Caki2 (cell line): ENCODE results near the gene FDCSP. TPM values are rescaled to one million over a fixed set of nuclear protein-coding genes. Genes with fewer than 3 reads are reported as not detected.
"Not testable (repeated sequence)": the region's sequence is repeated elsewhere in the genome, so short reads cannot be mapped to it uniquely, and the experiment has no call there.

Source experiments
- DNase-seq: peaks from one replicate; pipeline ENCODE4 v3.0.0-alpha.2; 2015; ENCODE audit warnings: low read depth
- in situ Hi-C: cut with HindIII; loops from 2 replicates; pipeline ENCODE4 v1.10.0; 2016; ENCODE audit warnings: low sequenced_read_pairs, low pct_unique_long_range_greater_than_20kb, mixed read lengths
- total RNA-seq: library from RNA; depleted of rRNA; stranded (reverse); fragments of >200 nt; shearing (Covaris generic); gene quantifications from 2 replicates; pipeline ENCODE4 v1.2.3, GENCODE V29; 2014; ENCODE audit warnings: low replicate concordance; rRNA removed

The FDCSP gene
- not detected in 2 replicates for total RNA-seq

- DNase-seq: no peak
- in situ Hi-C loops: no loop called here
These were observed at the start of gene FDCSP for GRCh38 chr4:70225824-70226223. FDCSP (plus strand) TSS chr4:70226124; CDS start chr4:70231195, 5,071 bp downstream.

GRCh38 chr4:70177090-70177489 is 48.8 kb upstream of the FDCSP start:
- in situ Hi-C loops: no loop called here
- no peak for DNase-seq

GRCh38 chr4:70178075-70178660 is 47.8 kb upstream of the FDCSP start:
- DNase-seq: no peak
- in situ Hi-C loops: no loop called here

- in situ Hi-C loops: no loop called here
- no peak for DNase-seq
These were observed 46.1 kb upstream of the FDCSP start for GRCh38 chr4:70179811-70180210.

GRCh38 chr4:70181864-70182263 is 44.1 kb upstream of the FDCSP start:
- in situ Hi-C loops: no loop called here
- no peak for DNase-seq

- no peak for DNase-seq
- in situ Hi-C loops: no loop called here
These were observed 43.3 kb upstream of the FDCSP start for GRCh38 chr4:70182517-70183167.

GRCh38 chr4:70183168-70183939 is 42.6 kb upstream of the FDCSP start:
- peak; percentile 28 for DNase-seq
- in situ Hi-C loops: no loop called here

- in situ Hi-C loops: no loop called here
- DNase-seq: no peak
These were observed 42.0 kb upstream of the FDCSP start for GRCh38 chr4:70183940-70184246.

GRCh38 chr4:70187216-70187615 is 38.7 kb upstream of the FDCSP start:
- no peak for DNase-seq
- in situ Hi-C loops: no loop called here

GRCh38 chr4:70190579-70190978 is 35.3 kb upstream of the FDCSP start:
- in situ Hi-C loops: no loop called here

GRCh38 chr4:70191647-70192046 is 34.3 kb upstream of the FDCSP start:
- in situ Hi-C loops: no loop called here
- no peak for DNase-seq

More at GRCh38 chr4:70190579-70190978, 35.3 kb upstream of the FDCSP start:
- DNase-seq: no peak

- in situ Hi-C loops: no loop called here
- no peak for DNase-seq
These were observed 33.0 kb upstream of the FDCSP start for GRCh38 chr4:70192895-70193294.

- no peak for DNase-seq
- in situ Hi-C loops: no loop called here
These were observed 30.5 kb upstream of the FDCSP start, which contains the start of gene ODAM for GRCh38 chr4:70195425-70195824. ODAM (plus strand) TSS chr4:70195725; CDS start chr4:70196544, 819 bp downstream.

GRCh38 chr4:70196857-70197256 is 29.1 kb upstream of the FDCSP start:
- no peak for DNase-seq
- in situ Hi-C loops: no loop called here

GRCh38 chr4:70197842-70198241 is 28.1 kb upstream of the FDCSP start:
- in situ Hi-C loops: no loop called here
- no peak for DNase-seq

GRCh38 chr4:70203601-70204000 is 22.3 kb upstream of the FDCSP start:
- in situ Hi-C loops: no loop called here

GRCh38 chr4:70212752-70213151 is 13.2 kb upstream of the FDCSP start:
- DNase-seq, in situ Hi-C loops: not testable (repeated sequence)

More at GRCh38 chr4:70203601-70204000, 22.3 kb upstream of the FDCSP start:
- DNase-seq: no peak

GRCh38 chr4:70216109-70216508 is 9.8 kb upstream of the FDCSP start:
- in situ Hi-C loops, DNase-seq: not testable (repeated sequence)

- in situ Hi-C loops, DNase-seq: not testable (repeated sequence)
These were observed 9.4 kb upstream of the FDCSP start for GRCh38 chr4:70216550-70216949.
